ENCODE measurements around the gene KCNMA1. TPM values are rescaled to one million over a fixed set of nuclear protein-coding genes. Genes with fewer than 3 reads are reported as not detected.

KCNMA1 gene
- total RNA-seq, 1 experiment from 2014 or later, result 143 TPM

DNA sequence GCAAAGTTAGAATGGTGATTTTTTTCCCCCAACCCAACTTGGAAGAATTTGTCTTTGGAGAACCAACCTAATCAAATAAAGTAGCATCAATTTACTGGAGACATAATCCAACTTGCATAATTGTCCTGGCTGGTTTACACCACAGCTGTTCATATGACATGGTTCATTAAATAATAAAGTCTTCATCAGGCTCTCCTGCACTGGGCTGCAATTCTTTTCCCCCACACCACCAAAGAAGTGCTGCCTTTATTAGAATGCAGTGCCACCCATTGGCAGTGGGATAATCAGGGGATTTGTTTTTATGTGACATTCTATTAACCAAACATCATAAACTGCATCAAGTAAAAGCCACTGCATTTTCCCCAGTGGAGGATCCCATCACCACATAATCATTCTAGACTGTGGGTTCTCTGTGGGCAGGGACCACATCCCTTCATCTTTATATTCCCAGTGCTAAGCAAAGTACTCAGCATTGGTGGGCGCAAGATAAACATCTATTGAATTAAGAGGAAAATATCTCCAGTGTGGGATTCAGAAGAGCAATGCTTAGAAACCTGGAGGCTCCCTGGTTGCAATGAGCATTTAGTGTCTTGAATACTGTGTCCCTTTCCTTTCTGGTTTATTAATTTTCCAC lies 322.0 kb downstream of the KCNMA1 start:
- H3K4me2 ChIP-seq (ENCODE audit: low read length), result no peak overlapping the region
- H3K9me2 ChIP-seq (replicated peaks; ENCODE audit: low read length), result no peaks in the 10 kb centered on the region
- no peak overlapping the region for H2AFZ ChIP-seq (ENCODE audit: low read length)
- no TSS peak for BruUV-seq (replicated peaks)
- H3K9ac ChIP-seq (ENCODE audit: low read length), result no peak overlapping the region
- no peak for DNase-seq
- H3F3A ChIP-seq (ENCODE audit: low read length, unreplicated experiment), result no peaks in the 10 kb centered on the region
- ATAC-seq, result no peak
- ChIA-PET CTCF (no interaction called here), POLR2A (ENCODE audit: unreplicated experiment) (no interaction called here)
- intact Hi-C loops (cut with micrococcal nuclease), result no loop called here
- H3K27me3 ChIP-seq (ENCODE audit: low read length), result no peaks in the 10 kb centered on the region
- H3K36me3 ChIP-seq (ENCODE audit: low read depth, low read length), result no peaks in the 10 kb centered on the region
- no peaks in the 10 kb centered on the region for H3K9me3 ChIP-seq (ENCODE audit: low read length)
- TF ChIP-seq, protein P1, sequence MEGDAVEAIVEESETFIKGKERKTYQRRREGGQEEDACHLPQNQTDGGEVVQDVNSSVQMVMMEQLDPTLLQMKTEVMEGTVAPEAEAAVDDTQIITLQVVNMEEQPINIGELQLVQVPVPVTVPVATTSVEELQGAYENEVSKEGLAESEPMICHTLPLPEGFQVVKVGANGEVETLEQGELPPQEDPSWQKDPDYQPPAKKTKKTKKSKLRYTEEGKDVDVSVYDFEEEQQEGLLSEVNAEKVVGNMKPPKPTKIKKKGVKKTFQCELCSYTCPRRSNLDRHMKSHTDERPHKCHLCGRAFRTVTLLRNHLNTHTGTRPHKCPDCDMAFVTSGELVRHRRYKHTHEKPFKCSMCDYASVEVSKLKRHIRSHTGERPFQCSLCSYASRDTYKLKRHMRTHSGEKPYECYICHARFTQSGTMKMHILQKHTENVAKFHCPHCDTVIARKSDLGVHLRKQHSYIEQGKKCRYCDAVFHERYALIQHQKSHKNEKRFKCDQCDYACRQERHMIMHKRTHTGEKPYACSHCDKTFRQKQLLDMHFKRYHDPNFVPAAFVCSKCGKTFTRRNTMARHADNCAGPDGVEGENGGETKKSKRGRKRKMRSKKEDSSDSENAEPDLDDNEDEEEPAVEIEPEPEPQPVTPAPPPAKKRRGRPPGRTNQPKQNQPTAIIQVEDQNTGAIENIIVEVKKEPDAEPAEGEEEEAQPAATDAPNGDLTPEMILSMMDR (conservative IDR thresholded peaks at IDR 0.05; ENCODE audit: low read depth, low read length), result peak; percentile 20; the same call in 1 of the 2 replicates
- TF ChIP-seq EZH2 (IDR thresholded peaks at IDR 0.05; ENCODE audit: low read length, unreplicated experiment), result no peak
- H4K20me1 ChIP-seq (ENCODE audit: low read length), result no peaks in the 10 kb centered on the region
- H3K4me1 ChIP-seq (ENCODE audit: insufficient read depth, low read length), result peaks cover 6% of the 10 kb centered on the region; the same call in 1 of the 2 replicates
- no peak overlapping the region for H3K4me3 ChIP-seq (ENCODE audit: low read length)
- H3K27ac ChIP-seq (ENCODE audit: low read length), result no peak overlapping the region
- no peaks in the 10 kb centered on the region for H3K79me2 ChIP-seq (ENCODE audit: low read length)

DNA sequence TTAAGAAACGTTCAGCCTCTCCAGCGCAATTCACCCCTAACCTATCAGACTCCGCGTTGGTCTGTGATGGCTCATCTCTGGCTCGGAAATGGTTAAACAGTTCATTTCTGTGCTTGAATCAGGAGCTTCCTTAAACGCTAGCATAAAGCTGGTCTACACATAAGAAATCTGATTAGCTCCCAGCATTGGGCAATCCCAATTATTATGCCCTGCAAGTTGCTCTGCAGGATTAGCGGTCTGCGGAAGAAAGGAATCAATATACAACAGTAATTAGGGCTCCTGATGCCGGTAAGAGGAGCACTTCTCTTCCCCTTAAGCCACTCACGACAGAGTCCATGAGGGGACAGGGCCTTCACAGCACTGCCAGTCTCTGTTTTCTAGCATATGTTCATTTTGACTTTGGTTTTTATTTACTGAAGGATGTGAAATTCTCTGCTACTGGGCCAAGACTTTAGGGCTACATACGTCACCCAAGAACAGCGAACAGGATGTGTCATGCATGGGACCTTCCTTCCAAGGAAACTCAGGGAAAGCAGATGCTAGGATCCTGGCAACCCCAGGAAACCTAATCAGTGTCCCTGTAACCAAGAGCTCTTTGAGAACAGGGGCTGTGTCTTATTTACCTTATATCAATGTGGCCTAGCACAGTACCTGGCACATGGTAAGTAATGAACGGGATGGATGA lies 324.4 kb downstream of the KCNMA1 start:
- H4K20me1 ChIP-seq (ENCODE audit: low read length), result no peaks in the 10 kb centered on the region

DNA sequence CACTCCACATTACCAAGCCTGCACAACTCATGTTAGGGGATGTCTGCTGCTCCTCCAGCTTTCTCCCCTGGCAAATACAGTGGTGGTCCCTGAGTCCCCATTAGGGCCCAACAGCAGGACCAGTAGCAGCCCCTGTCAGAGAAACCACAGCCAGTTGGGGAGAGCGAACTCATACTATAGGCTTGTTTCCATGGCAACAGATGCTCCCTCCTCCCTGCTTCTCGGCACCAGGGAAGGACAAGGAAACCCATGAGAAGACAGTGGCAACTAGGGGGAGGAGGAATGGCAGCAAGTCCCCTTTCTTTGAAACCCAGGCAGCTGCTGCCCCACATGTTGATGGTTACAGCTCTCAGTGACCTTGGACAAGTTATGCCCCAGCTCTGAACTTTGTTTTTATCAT lies 326.4 kb downstream of the KCNMA1 start:
- TF ChIP-seq EZH2 (IDR thresholded peaks at IDR 0.05; ENCODE audit: low read length, unreplicated experiment) (no peak), EZH2phosphoT487 (IDR thresholded peaks at IDR 0.05; ENCODE audit: borderline replicate concordance, low read length) (no peak)
- TF ChIP-seq, protein P1 (conservative IDR thresholded peaks at IDR 0.05; ENCODE audit: low read depth, low read length), result no peak
- ChIA-PET CTCF (no interaction called here), POLR2A (ENCODE audit: unreplicated experiment) (no interaction called here)
- Histone ChIP-seq H3K9me3 (ENCODE audit: low read length) (no peaks in the 10 kb centered on the region), H4K20me1 (ENCODE audit: low read length) (no peaks in the 10 kb centered on the region), H3K9ac (ENCODE audit: low read length) (no peak overlapping the region), H3K36me3 (ENCODE audit: low read depth, low read length) (no peaks in the 10 kb centered on the region), H3F3A (ENCODE audit: low read length, unreplicated experiment) (no peaks in the 10 kb centered on the region), H2AFZ (ENCODE audit: low read length) (no peak overlapping the region), H3K27ac (ENCODE audit: low read length) (no peak overlapping the region), H3K4me3 (ENCODE audit: low read length) (no peak overlapping the region), H3K79me2 (ENCODE audit: low read length) (no peaks in the 10 kb centered on the region), H3K4me1 (ENCODE audit: insufficient read depth, low read length) (peaks cover 8% of the 10 kb centered on the region), H3K9me2 (replicated peaks; ENCODE audit: low read length) (0 out of 2 replicates have a peak, but pooled peaks cover 6% of the 10 kb centered on the region), H3K4me2 (ENCODE audit: low read length) (no peak overlapping the region), H3K27me3 (ENCODE audit: low read length) (no peaks in the 10 kb centered on the region)
- BruUV-seq (replicated peaks), result no TSS peak
- intact Hi-C loops (cut with micrococcal nuclease), result no loop called here
- DNase-seq (no peak), ATAC-seq (no peak)

More for the DNA sequence above, 324.4 kb downstream of the KCNMA1 start:
- ChIA-PET CTCF (no interaction called here), POLR2A (ENCODE audit: unreplicated experiment) (no interaction called here)
- BruUV-seq (replicated peaks), result no TSS peak
- Histone ChIP-seq H3K4me2 (ENCODE audit: low read length) (no peak overlapping the region), H2AFZ (ENCODE audit: low read length) (no peak overlapping the region), H3K27ac (ENCODE audit: low read length) (no peak overlapping the region), H3K27me3 (ENCODE audit: low read length) (no peaks in the 10 kb centered on the region), H3K9ac (ENCODE audit: low read length) (no peak overlapping the region), H3K9me3 (ENCODE audit: low read length) (no peaks in the 10 kb centered on the region), H3K4me3 (ENCODE audit: low read length) (no peak overlapping the region), H3K4me1 (ENCODE audit: insufficient read depth, low read length) (no peaks in the 10 kb centered on the region), H3K36me3 (ENCODE audit: low read depth, low read length) (no peaks in the 10 kb centered on the region), H3K9me2 (replicated peaks; ENCODE audit: low read length) (no peaks in the 10 kb centered on the region), H3K79me2 (ENCODE audit: low read length) (no peaks in the 10 kb centered on the region), H3F3A (ENCODE audit: low read length, unreplicated experiment) (no peaks in the 10 kb centered on the region)
- TF ChIP-seq, protein P1 (conservative IDR thresholded peaks at IDR 0.05; ENCODE audit: low read depth, low read length), result no peak
- no peak for TF ChIP-seq EZH2phosphoT487 (IDR thresholded peaks at IDR 0.05; ENCODE audit: borderline replicate concordance, low read length)
- no peak for TF ChIP-seq EZH2 (IDR thresholded peaks at IDR 0.05; ENCODE audit: low read length, unreplicated experiment)
- ATAC-seq (no peak), DNase-seq (no peak)
- intact Hi-C loops (cut with micrococcal nuclease), result no loop called here

Data from PC-3 (cell line).